Thyroid gland (tissue), 4 donors: ENCODE data around the gene EHMT1.

ENCODE experiments used
- POLR2A ChIP-seq, 2 donors: fragments of 450-650 bp; IDR thresholded peaks; one replicate each; pipeline ENCODE4 v1.6.1; 2017; ENCODE audit warnings: antibody characterized with exemption in 2 of 2, mild to moderate bottlenecking in 2 of 2, moderate library complexity in 1 of 2
- TF ChIP-seq, protein P1 (sequence below), 6 experiments: fragments of 200-600 bp in 3 of 6; fragments of 450-650 bp in 3 of 6; sonication (generic) in 3 of 6; IDR thresholded peaks; one replicate each; pipeline ENCODE4 v1.5.1; 2016 to 2019; ENCODE audit warnings: antibody characterized with exemption in 6 of 6, mild to moderate bottlenecking in 2 of 6, inconsistent platforms in 1 of 6, moderate library complexity in 1 of 6

GRCh38 chr9:137717776-137718327, 99.0 kb downstream of the EHMT1 start:
- TF ChIP-seq, protein P1, sequence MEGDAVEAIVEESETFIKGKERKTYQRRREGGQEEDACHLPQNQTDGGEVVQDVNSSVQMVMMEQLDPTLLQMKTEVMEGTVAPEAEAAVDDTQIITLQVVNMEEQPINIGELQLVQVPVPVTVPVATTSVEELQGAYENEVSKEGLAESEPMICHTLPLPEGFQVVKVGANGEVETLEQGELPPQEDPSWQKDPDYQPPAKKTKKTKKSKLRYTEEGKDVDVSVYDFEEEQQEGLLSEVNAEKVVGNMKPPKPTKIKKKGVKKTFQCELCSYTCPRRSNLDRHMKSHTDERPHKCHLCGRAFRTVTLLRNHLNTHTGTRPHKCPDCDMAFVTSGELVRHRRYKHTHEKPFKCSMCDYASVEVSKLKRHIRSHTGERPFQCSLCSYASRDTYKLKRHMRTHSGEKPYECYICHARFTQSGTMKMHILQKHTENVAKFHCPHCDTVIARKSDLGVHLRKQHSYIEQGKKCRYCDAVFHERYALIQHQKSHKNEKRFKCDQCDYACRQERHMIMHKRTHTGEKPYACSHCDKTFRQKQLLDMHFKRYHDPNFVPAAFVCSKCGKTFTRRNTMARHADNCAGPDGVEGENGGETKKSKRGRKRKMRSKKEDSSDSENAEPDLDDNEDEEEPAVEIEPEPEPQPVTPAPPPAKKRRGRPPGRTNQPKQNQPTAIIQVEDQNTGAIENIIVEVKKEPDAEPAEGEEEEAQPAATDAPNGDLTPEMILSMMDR (IDR thresholded peaks at IDR 0.05): no peak
- no peak for TF ChIP-seq POLR2A (IDR thresholded peaks at IDR 0.05)
